Nucleus accumbens (tissue), 56 donors: ENCODE measurements around the gene RLN1.
"Not testable (repeated sequence)": the region's sequence is repeated elsewhere in the genome, so short reads cannot be mapped to it uniquely, and the experiment has no call there.

Source experiments
- DNase-seq, 56 donors: peaks; one replicate each; lab custom pipeline; 2025; lab: John Stamatoyannopoulos, UW

Gene RLN1

GRCh38 chr9:5326187-5326586, 13.5 kb downstream of the RLN1 start:
- DNase-seq: no peak

- DNase-seq: not testable (repeated sequence)
These were observed 18.1 kb downstream of the RLN1 start for GRCh38 chr9:5321601-5322000.

GRCh38 chr9:5321058-5321457, 18.6 kb downstream of the RLN1 start:
- no peak for DNase-seq

GRCh38 chr9:5316406-5316805, 23.3 kb downstream of the RLN1 start:
- DNase-seq: not testable (repeated sequence)

GRCh38 chr9:5315187-5315923, 24.3 kb downstream of the RLN1 start:
- no peak for DNase-seq

GRCh38 chr9:5310851-5311250, 28.8 kb downstream of the RLN1 start:
- no peak for DNase-seq

GRCh38 chr9:5305741-5306140, 33.9 kb downstream of the RLN1 start:
- no peak for DNase-seq

- peak in 4 of 56 donors; percentile 1 to 5 (median 2) for DNase-seq
These were observed 35.6 kb downstream of the RLN1 start, which contains the start of gene RLN2 for GRCh38 chr9:5303840-5304795. Gene RLN2, minus strand, starts transcription at chr9:5304716. Its CDS starts 136 bp downstream, at chr9:5304580.

GRCh38 chr9:5301544-5301943, 38.1 kb downstream of the RLN1 start:
- DNase-seq: no peak

- DNase-seq: no peak
These were observed 47.5 kb downstream of the RLN1 start for GRCh38 chr9:5292141-5292540.

GRCh38 chr9:5288591-5288990, 51.1 kb downstream of the RLN1 start:
- no peak for DNase-seq

- no peak for DNase-seq
These were observed 53.4 kb downstream of the RLN1 start for GRCh38 chr9:5286262-5286661.
